Gastrocnemius medialis (tissue), 4 donors: ENCODE results near the gene FAM118B. TPM values are rescaled to one million over a fixed set of nuclear protein-coding genes. Genes with fewer than 3 reads are reported as not detected.

Experiments used
- ATAC-seq, 2 donors: fragments of 150-250 bp; one replicate each; pipeline ENCODE4 v1.9.1; 2016
- DNase-seq, 2 donors: peaks; one replicate each; pipeline ENCODE4 v3.0.0-alpha.2; 2019
- H3K27ac ChIP-seq, 4 donors: fragments of 200-600 bp; sonication (generic); 1 replicate in 1 of 4; 2 replicates in 3 of 4; pipeline ENCODE4 v1.5.1; 2016 to 2018; ENCODE audit warnings: mild to moderate bottlenecking in 2 of 4, moderate library complexity in 1 of 4
- H3K27me3 ChIP-seq, 3 donors: fragments of 200-600 bp; sonication (generic) in 2 of 3; 1 replicate in 1 of 3; 2 replicates in 2 of 3; pipeline versions ENCODE4 v1.5.1 to v1.6.0; 2016 to 2019; ENCODE audit warnings: mild to moderate bottlenecking in 1 of 3, moderate library complexity in 1 of 3
- H3K36me3 ChIP-seq, 2 donors: fragments of 200-600 bp; sonication (generic) in 1 of 2; one replicate each; pipeline ENCODE4 v1.5.1; 2017 to 2018
- H3K4me1 ChIP-seq, 2 donors: fragments of 200-600 bp; sonication (generic) in 1 of 2; one replicate each; pipeline ENCODE4 v1.5.1; 2016 to 2017; ENCODE audit warnings: mild to moderate bottlenecking in 2 of 2
- H3K4me3 ChIP-seq, 4 donors: fragments of 200-600 bp; sonication (generic) in 3 of 4; 1 replicate in 1 of 4; 2 replicates in 3 of 4; pipeline ENCODE4 v1.5.1; 2016 to 2019; ENCODE audit warnings: mild to moderate bottlenecking in 2 of 4
- H3K9me3 ChIP-seq, 3 donors: fragments of 200-600 bp; sonication (generic) in 2 of 3; 1 replicate in 1 of 3; 2 replicates in 2 of 3; pipeline ENCODE4 v1.5.1; 2016 to 2019
- POLR2A ChIP-seq, 2 donors: fragments of 450-650 bp; IDR thresholded peaks; one replicate each; pipeline ENCODE4 v1.6.1; 2017; ENCODE audit warnings: antibody characterized with exemption in 2 of 2, mild to moderate bottlenecking in 2 of 2, moderate library complexity in 2 of 2
- in situ Hi-C, 4 donors: fragments of 200-750 bp; cut with MboI; loops; one replicate each; pipeline versions ENCODE4 v1.15.0 to v1.8.0; 2017; ENCODE audit warnings: low sequenced_read_pairs in 4 of 4
- intact Hi-C: fragments of 100-400 bp; cut with DNase I; formaldehyde crosslinking; loops from one replicate; pipeline ENCODE4 v1.15.1; 2023; ENCODE audit warnings: low total_unique reads
- total RNA-seq, 4 donors: library from RNA; depleted of rRNA; stranded (reverse); fragments of >200 nt; gene quantifications; one replicate each; pipeline versions ENCODE4 v1.1.0 to v1.2.3, GENCODE V29; 2016
- TF ChIP-seq, protein P1 (sequence below), 5 experiments: fragments of 450-650 bp in 3 of 5; fragments of 200-600 bp in 2 of 5; sonication (generic) in 2 of 5; IDR thresholded peaks in 4 of 5; conservative IDR thresholded peaks in 1 of 5; 1 replicate in 4 of 5; 2 replicates in 1 of 5; pipeline ENCODE4 v1.5.1; 2016 to 2019; ENCODE audit warnings: antibody characterized with exemption in 5 of 5, mild to moderate bottlenecking in 3 of 5, moderate library complexity in 3 of 5

Gene FAM118B
- total RNA-seq, 4 donors from 2014 or later = 13.6 to 32.2 (median 23.2) TPM

DNA sequence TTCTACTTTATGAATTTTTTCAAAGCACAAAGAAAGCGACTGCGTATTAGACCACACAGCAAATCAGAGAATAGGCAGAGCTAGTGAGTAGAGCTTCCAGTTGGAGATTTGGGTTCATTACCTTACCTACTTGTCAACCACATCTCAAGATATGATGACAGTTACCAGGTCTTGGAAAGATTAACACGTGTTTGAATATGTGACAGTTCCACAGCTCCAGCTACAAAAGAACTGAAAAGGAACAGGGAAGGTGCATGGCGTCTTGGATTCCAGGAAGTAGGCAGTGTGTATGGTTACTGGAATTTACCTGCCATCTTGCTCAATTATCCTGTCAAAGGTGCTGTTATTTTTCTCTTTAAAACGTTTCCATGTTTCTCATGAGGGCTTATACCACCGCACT, 76.7 kb downstream of the FAM118B start:
- H3K36me3 ChIP-seq = peaks cover 0 to 31% of the 10 kb centered on the region in 2 donors
- in situ Hi-C loops = no loop called here
- no peaks in the 10 kb centered on the region for H3K27me3 ChIP-seq
- no peaks in the 10 kb centered on the region for H3K9me3 ChIP-seq
- no peak overlapping the region for H3K27ac ChIP-seq
- no peak for TF ChIP-seq POLR2A (IDR thresholded peaks at IDR 0.05)
- TF ChIP-seq, protein P1, sequence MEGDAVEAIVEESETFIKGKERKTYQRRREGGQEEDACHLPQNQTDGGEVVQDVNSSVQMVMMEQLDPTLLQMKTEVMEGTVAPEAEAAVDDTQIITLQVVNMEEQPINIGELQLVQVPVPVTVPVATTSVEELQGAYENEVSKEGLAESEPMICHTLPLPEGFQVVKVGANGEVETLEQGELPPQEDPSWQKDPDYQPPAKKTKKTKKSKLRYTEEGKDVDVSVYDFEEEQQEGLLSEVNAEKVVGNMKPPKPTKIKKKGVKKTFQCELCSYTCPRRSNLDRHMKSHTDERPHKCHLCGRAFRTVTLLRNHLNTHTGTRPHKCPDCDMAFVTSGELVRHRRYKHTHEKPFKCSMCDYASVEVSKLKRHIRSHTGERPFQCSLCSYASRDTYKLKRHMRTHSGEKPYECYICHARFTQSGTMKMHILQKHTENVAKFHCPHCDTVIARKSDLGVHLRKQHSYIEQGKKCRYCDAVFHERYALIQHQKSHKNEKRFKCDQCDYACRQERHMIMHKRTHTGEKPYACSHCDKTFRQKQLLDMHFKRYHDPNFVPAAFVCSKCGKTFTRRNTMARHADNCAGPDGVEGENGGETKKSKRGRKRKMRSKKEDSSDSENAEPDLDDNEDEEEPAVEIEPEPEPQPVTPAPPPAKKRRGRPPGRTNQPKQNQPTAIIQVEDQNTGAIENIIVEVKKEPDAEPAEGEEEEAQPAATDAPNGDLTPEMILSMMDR (IDR thresholded peaks at IDR 0.05 in 4 of 5, conservative IDR thresholded peaks at IDR 0.05 in 1 of 5) = no peak
- ATAC-seq (no peak), DNase-seq (no peak)
- H3K4me1 ChIP-seq = peaks cover 2 to 14% of the 10 kb centered on the region in 2 donors
- no peak overlapping the region for H3K4me3 ChIP-seq
- intact Hi-C loops = no loop called here

DNA sequence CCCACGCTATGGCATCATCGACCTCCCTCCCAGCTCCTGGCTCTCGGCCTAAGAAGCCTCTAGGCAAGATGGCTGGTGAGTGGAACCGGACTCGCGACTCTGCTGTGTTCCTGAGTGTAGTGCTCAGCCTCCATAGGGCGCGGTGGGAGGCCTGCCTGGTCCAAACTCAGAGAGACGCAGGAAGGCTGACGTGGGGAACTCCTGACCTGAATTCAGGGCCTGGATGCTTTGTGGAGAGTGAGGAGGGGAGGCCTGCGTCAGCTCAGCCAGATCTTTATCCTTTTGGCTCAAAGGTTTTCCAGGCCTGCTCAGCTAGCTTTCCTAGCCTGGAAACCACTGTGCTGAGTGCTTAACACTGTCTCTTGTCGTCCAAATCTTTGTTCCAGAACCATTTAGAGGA, 79.3 kb downstream of the FAM118B start:
- ATAC-seq (no peak), DNase-seq (no peak)
- Histone ChIP-seq H3K27me3 (no peaks in the 10 kb centered on the region), H3K36me3 (peaks cover 0 to 44% of the 10 kb centered on the region in 2 donors), H3K27ac (no peak overlapping the region), H3K9me3 (no peaks in the 10 kb centered on the region), H3K4me1 (no peaks in the 10 kb centered on the region), H3K4me3 (no peak overlapping the region)
- TF ChIP-seq, protein P1 (IDR thresholded peaks at IDR 0.05 in 4 of 5, conservative IDR thresholded peaks at IDR 0.05 in 1 of 5) = no peak
- no peak for TF ChIP-seq POLR2A (IDR thresholded peaks at IDR 0.05)
- intact Hi-C loops (no loop called here), in situ Hi-C loops (loop anchor here in 1 of 4 donors (10.0 kb wide), 1 partner anchor 64 kb away; the partner anchor contains the start of gene ST3GAL4)

DNA sequence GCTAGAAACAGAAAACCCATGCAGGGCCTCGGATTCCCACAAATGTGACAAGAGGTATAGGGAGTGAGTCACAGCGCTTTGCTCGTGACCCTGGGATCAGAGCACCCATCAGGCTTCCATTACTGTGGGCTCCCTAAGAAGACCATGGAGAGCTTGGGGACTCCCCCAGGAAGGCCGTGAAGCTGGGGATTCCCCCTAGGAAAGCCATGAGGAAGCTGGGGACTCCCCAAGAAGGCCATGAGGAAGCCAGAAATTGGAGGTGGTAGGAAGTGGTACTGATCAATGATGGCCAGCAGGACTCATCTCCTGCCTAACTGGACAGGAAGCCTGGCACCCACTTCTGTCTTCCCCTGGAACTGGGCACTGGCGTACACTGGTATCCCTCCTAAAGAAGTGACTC, 82.1 kb downstream of the FAM118B start:
- DNase-seq = no peak
- no peak for ATAC-seq
- Histone ChIP-seq H3K27ac (no peak overlapping the region), H3K27me3 (no peaks in the 10 kb centered on the region), H3K4me3 (no peak overlapping the region), H3K36me3 (peaks cover 0 to 44% of the 10 kb centered on the region in 2 donors), H3K4me1 (no peaks in the 10 kb centered on the region), H3K9me3 (no peaks in the 10 kb centered on the region)
- intact Hi-C loops (no loop called here), in situ Hi-C loops (loop anchor here in 1 of 4 donors (10.0 kb wide), 1 partner anchor 61 kb away; the partner anchor contains the start of gene ST3GAL4)
- TF ChIP-seq, protein P1 (IDR thresholded peaks at IDR 0.05 in 4 of 5, conservative IDR thresholded peaks at IDR 0.05 in 1 of 5) = no peak
- no peak for TF ChIP-seq POLR2A (IDR thresholded peaks at IDR 0.05)

DNA sequence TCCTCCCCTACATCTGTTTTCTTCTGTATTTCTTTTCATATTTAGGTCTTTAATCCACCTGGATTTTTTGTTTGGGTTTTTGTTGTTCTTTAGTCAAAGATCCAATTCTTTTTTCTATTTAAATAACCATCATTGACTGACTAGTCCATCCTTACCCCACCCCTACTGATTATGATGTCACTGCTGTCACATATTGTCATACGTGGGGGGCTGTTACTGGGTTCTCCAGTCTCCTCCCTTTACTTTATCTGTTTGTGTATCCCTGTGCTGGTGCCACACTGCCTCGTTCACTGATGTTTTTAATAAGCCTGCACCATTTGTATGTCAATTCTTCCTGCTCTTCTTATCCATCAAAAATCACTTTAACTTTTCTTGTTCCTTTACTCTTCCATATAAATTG, 85.4 kb downstream of the FAM118B start:
- Histone ChIP-seq H3K9me3 (no peaks in the 10 kb centered on the region), H3K27ac (no peak overlapping the region), H3K36me3 (peaks cover 0 to 32% of the 10 kb centered on the region in 2 donors), H3K4me1 (no peaks in the 10 kb centered on the region), H3K27me3 (no peaks in the 10 kb centered on the region), H3K4me3 (no peak overlapping the region)
- no peak for ATAC-seq
- in situ Hi-C loops (loop anchor here in 1 of 4 donors (10.0 kb wide), 1 partner anchor 58 kb away; the partner anchor contains the start of gene ST3GAL4), intact Hi-C loops (no loop called here)
- no peak for DNase-seq
- TF ChIP-seq, protein P1 (IDR thresholded peaks at IDR 0.05 in 4 of 5, conservative IDR thresholded peaks at IDR 0.05 in 1 of 5) = no peak
- no peak for TF ChIP-seq POLR2A (IDR thresholded peaks at IDR 0.05)
